Hepatocyte (in vitro differentiated cells): ENCODE measurements around the gene NKAP.

ENCODE experiments used
- CTCF ChIP-seq: fragments of 200-600 bp; sonication (generic); IDR thresholded peaks from 2 replicates; pipeline ENCODE4 v1.5.1; 2016; ENCODE audit warnings: antibody characterized with exemption, mild to moderate bottlenecking; ENCODE audit not compliant: poor library complexity
- EZH2 ChIP-seq: fragments of 200-600 bp; sonication (generic); IDR thresholded peaks from 2 replicates; pipeline ENCODE4 v1.6.1; 2016; ENCODE audit warnings: antibody characterized with exemption, mild to moderate bottlenecking, borderline replicate concordance

GRCh38 chrX:119871599-119872395 is 71.8 kb downstream of the NKAP start, which contains the start of the genes NDUFA1 and RNF113A:
- TF ChIP-seq CTCF (no peak), EZH2 (no peak)
